ENCODE measurements around the gene WDR45. TPM values are rescaled to one million over a fixed set of nuclear protein-coding genes. Genes with fewer than 3 reads are reported as not detected.

Gene WDR45
- total and polyA plus RNA-seq, 2 experiments from 2014 or later, result 28.8 to 36.2 TPM

- TF ChIP-seq, protein P1, sequence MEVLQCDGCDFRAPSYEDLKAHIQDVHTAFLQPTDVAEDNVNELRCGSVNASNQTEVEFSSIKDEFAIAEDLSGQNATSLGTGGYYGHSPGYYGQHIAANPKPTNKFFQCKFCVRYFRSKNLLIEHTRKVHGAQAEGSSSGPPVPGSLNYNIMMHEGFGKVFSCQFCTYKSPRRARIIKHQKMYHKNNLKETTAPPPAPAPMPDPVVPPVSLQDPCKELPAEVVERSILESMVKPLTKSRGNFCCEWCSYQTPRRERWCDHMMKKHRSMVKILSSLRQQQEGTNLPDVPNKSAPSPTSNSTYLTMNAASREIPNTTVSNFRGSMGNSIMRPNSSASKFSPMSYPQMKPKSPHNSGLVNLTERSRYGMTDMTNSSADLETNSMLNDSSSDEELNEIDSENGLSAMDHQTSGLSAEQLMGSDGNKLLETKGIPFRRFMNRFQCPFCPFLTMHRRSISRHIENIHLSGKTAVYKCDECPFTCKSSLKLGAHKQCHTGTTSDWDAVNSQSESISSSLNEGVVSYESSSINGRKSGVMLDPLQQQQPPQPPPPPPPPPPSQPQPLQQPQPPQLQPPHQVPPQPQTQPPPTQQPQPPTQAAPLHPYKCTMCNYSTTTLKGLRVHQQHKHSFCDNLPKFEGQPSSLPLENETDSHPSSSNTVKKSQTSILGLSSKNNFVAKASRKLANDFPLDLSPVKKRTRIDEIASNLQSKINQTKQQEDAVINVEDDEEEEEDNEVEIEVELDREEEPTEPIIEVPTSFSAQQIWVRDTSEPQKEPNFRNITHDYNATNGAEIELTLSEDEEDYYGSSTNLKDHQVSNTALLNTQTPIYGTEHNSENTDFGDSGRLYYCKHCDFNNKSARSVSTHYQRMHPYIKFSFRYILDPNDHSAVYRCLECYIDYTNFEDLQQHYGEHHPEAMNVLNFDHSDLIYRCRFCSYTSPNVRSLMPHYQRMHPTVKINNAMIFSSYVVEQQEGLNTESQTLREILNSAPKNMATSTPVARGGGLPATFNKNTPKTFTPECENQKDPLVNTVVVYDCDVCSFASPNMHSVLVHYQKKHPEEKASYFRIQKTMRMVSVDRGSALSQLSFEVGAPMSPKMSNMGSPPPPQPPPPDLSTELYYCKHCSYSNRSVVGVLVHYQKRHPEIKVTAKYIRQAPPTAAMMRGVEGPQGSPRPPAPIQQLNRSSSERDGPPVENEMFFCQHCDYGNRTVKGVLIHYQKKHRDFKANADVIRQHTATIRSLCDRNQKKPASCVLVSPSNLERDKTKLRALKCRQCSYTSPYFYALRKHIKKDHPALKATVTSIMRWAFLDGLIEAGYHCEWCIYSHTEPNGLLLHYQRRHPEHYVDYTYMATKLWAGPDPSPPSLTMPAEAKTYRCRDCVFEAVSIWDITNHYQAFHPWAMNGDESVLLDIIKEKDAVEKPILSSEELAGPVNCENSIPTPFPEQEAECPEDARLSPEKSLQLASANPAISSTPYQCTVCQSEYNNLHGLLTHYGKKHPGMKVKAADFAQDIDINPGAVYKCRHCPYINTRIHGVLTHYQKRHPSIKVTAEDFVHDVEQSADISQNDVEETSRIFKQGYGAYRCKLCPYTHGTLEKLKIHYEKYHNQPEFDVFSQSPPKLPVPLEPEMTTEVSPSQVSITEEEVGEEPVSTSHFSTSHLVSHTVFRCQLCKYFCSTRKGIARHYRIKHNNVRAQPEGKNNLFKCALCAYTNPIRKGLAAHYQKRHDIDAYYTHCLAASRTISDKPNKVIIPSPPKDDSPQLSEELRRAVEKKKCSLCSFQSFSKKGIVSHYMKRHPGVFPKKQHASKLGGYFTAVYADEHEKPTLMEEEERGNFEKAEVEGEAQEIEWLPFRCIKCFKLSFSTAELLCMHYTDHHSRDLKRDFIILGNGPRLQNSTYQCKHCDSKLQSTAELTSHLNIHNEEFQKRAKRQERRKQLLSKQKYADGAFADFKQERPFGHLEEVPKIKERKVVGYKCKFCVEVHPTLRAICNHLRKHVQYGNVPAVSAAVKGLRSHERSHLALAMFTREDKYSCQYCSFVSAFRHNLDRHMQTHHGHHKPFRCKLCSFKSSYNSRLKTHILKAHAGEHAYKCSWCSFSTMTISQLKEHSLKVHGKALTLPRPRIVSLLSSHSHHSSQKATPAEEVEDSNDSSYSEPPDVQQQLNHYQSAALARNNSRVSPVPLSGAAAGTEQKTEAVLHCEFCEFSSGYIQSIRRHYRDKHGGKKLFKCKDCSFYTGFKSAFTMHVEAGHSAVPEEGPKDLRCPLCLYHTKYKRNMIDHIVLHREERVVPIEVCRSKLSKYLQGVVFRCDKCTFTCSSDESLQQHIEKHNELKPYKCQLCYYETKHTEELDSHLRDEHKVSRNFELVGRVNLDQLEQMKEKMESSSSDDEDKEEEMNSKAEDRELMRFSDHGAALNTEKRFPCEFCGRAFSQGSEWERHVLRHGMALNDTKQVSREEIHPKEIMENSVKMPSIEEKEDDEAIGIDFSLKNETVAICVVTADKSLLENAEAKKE (CRISPR knock-in tag; IDR thresholded peaks at IDR 0.05), result no peak
- TF ChIP-seq, protein P2, sequence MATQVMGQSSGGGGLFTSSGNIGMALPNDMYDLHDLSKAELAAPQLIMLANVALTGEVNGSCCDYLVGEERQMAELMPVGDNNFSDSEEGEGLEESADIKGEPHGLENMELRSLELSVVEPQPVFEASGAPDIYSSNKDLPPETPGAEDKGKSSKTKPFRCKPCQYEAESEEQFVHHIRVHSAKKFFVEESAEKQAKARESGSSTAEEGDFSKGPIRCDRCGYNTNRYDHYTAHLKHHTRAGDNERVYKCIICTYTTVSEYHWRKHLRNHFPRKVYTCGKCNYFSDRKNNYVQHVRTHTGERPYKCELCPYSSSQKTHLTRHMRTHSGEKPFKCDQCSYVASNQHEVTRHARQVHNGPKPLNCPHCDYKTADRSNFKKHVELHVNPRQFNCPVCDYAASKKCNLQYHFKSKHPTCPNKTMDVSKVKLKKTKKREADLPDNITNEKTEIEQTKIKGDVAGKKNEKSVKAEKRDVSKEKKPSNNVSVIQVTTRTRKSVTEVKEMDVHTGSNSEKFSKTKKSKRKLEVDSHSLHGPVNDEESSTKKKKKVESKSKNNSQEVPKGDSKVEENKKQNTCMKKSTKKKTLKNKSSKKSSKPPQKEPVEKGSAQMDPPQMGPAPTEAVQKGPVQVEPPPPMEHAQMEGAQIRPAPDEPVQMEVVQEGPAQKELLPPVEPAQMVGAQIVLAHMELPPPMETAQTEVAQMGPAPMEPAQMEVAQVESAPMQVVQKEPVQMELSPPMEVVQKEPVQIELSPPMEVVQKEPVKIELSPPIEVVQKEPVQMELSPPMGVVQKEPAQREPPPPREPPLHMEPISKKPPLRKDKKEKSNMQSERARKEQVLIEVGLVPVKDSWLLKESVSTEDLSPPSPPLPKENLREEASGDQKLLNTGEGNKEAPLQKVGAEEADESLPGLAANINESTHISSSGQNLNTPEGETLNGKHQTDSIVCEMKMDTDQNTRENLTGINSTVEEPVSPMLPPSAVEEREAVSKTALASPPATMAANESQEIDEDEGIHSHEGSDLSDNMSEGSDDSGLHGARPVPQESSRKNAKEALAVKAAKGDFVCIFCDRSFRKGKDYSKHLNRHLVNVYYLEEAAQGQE (IDR thresholded peaks at IDR 0.05; ENCODE audit: unreplicated experiment), result no peak
- TF ChIP-seq ZNF331 (CRISPR knock-in tag; IDR thresholded peaks at IDR 0.05; ENCODE audit: low read depth), result no peak
- TF ChIP-seq CREB1 (CRISPR knock-in tag; IDR thresholded peaks at IDR 0.05; ENCODE audit: low read depth), result no peak
- TF ChIP-seq STAT1 (IDR thresholded peaks at IDR 0.05; ENCODE audit: unreplicated experiment), result no peak
- no peak for TF ChIP-seq JUNB (IDR thresholded peaks at IDR 0.05; ENCODE audit: unreplicated experiment)
Measured at GRCh38 chrX:49061490-49061889, 18.2 kb downstream of the WDR45 start (continued).

DNA sequence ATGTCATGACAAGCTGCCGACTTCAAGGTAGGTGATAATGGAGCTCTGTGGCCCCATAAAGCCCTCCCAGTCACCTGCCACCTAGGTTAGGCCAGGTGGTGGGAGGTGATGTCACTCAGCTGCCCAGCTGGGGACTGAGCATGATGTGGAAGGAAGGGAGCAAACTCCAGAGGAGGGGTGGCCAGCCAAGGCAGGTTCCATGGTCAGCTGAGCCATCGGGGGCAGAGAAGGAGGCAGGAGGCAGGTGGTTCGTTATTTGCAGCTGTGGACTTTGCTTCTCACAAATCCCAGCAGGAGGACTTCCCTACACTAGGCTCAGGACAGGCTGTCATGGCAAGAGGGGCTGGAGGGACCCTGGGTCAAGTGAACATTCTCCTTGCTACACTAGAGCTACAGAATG is 18.8 kb downstream of the WDR45 start:
- Histone ChIP-seq H3K4me2 (no peak overlapping the region), H3K36me3 (ENCODE audit: insufficient read depth) (no peaks in the 10 kb centered on the region), H2AFZ (no peak overlapping the region), H3K27ac (ENCODE audit: low read depth) (no peak overlapping the region), H4K20me1 (replicated peaks; ENCODE audit: insufficient read depth) (no peaks in the 10 kb centered on the region), H3K9me2 (ENCODE audit: insufficient read depth) (no peaks in the 10 kb centered on the region), H3K79me2 (replicated peaks; ENCODE audit: insufficient read depth) (peaks cover 5% of the 10 kb centered on the region; the same call in 1 of the 2 replicates), H3K4me3 (no peak overlapping the region), H3K27me3 (ENCODE audit: insufficient read depth) (no peaks in the 10 kb centered on the region), H3K4me1 (ENCODE audit: insufficient read depth) (no peaks in the 10 kb centered on the region), H3F3A (replicated peaks; ENCODE audit: low read depth) (no peaks in the 10 kb centered on the region)
- TF ChIP-seq, protein P2 (IDR thresholded peaks at IDR 0.05; ENCODE audit: unreplicated experiment), result no peak
- TF ChIP-seq ZNF331 (CRISPR knock-in tag; IDR thresholded peaks at IDR 0.05; ENCODE audit: low read depth) (no peak), NANOG (IDR thresholded peaks at IDR 0.05; ENCODE audit: borderline replicate concordance) (no peak), CREB1 (CRISPR knock-in tag; IDR thresholded peaks at IDR 0.05; ENCODE audit: low read depth) (no peak), ZNF114 (CRISPR knock-in tag; IDR thresholded peaks at IDR 0.05) (no peak), EZH2 (IDR thresholded peaks at IDR 0.05; ENCODE audit: low read depth, unreplicated experiment) (no peak), ETS1 (IDR thresholded peaks at IDR 0.05) (no peak)
- no peak for DNase-seq (ENCODE audit: low spot score)
- Mint-ChIP-seq H3K4me1 (peaks cover 4% of the 10 kb centered on the region; the same call in 2 of the 3 replicates), H3K27me3 (ENCODE audit: insufficient read depth, low read depth, poor library complexity) (no peaks in the 10 kb centered on the region), H3K4me3 (no peak overlapping the region), H3K9me3 (no peaks in the 10 kb centered on the region), H3K36me3 (ENCODE audit: low read depth) (peaks cover 9% of the 10 kb centered on the region; the same call in 2 of the 3 replicates), H3K27ac (no peak overlapping the region)
- ATAC-seq, result no peak
